GM06990 (cell line): ENCODE results near the gene TSC22D1.

Experiments used
- DNase-seq: peaks from one replicate; pipeline ENCODE4 v3.0.0-alpha.2; 2011; ENCODE audit not compliant: insufficient read length; ENCODE audit errors: extremely low read depth
- H3K27me3 ChIP-seq: replicated peaks from 2 replicates; pipeline ENCODE4 v1.6.0; 2011; ENCODE audit warnings: low read length; ENCODE audit not compliant: control insufficient read depth, insufficient read depth
- H3K36me3 ChIP-seq: 2 replicates; pipeline ENCODE4 v1.5.1; 2011; ENCODE audit warnings: low read length; ENCODE audit not compliant: control insufficient read depth, insufficient read depth
- H3K4me3 ChIP-seq: replicated peaks from 2 replicates; pipeline ENCODE4 v1.5.1; 2011; ENCODE audit warnings: low read depth, mild to moderate bottlenecking, control low read depth, low read length
- CTCF ChIP-seq: IDR thresholded peaks from 2 replicates; pipeline ENCODE4 v1.5.1; 2011; ENCODE audit warnings: low read length, control low read depth, mild to moderate bottlenecking, inconsistent platforms; ENCODE audit not compliant: insufficient read depth, poor library complexity, severe bottlenecking

The TSC22D1 gene

DNA sequence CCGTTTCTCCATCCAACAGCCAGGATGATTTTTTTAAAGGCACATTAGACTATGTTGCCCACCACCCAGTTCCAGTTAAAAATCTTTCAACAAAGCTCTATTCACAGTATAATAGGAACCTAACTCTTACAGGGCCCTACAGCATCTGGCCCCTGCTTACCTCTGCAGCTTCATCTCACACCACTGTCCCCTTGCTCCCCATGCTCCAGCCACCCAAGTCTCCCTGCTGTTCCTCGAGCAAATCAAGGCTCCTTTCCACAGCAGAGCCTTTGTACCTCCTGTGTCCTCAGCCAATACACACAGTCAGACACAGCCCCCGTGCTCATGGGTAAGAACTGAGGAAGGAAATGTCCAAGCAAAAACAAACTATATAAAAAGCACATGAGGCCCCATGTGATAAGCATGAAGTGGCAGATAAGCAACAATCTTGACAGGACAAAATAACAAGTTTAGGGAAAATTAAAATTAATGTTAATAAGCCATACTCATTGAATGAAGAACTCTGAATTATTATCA lies 67.5 kb downstream of the TSC22D1 start:
- no peak for TF ChIP-seq CTCF
- DNase-seq, result no peak

DNA sequence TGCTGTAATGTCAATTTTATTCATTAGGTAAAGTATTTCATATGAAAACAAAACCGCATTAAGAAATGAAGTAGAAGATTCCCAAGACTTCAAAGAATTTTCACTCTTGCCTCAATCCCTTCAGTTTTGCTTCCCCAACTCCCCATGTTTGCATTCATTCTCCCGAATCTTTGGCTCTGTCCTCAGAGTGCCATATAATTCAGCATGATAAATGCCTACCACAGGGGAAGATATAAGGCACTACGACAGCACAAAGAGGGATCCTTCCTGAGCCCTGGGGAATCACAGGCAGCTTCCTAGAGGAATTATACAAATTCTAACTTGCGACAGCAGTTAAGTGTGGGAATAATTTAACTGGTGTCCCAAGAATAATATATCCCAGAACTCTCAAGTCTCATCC lies 68.5 kb downstream of the TSC22D1 start:
- TF ChIP-seq CTCF, result no peak
- no peak for DNase-seq
- no peak overlapping the region for H3K4me3 ChIP-seq
- H3K36me3 ChIP-seq, result no peaks in the 10 kb centered on the region
- no peaks in the 10 kb centered on the region for H3K27me3 ChIP-seq

More for the DNA sequence above, 67.5 kb downstream of the TSC22D1 start:
- H3K36me3 ChIP-seq, result no peaks in the 10 kb centered on the region
- no peak overlapping the region for H3K4me3 ChIP-seq
- H3K27me3 ChIP-seq, result no peaks in the 10 kb centered on the region

GRCh38 chr13:44506719-44507118 lies 69.4 kb downstream of the TSC22D1 start:
- TF ChIP-seq CTCF, result no peak
- Histone ChIP-seq H3K27me3 (no peaks in the 10 kb centered on the region), H3K4me3 (no peak overlapping the region), H3K36me3 (no peaks in the 10 kb centered on the region)
- no peak for DNase-seq

GRCh38 chr13:44506251-44506650 lies 69.9 kb downstream of the TSC22D1 start:
- DNase-seq, result no peak
- H3K36me3 ChIP-seq, result no peaks in the 10 kb centered on the region
- no peak overlapping the region for H3K4me3 ChIP-seq
- no peak for TF ChIP-seq CTCF
- no peaks in the 10 kb centered on the region for H3K27me3 ChIP-seq

GRCh38 chr13:44504116-44504515 lies 72.0 kb downstream of the TSC22D1 start:
- Histone ChIP-seq H3K36me3 (no peaks in the 10 kb centered on the region), H3K27me3 (no peaks in the 10 kb centered on the region), H3K4me3 (no peak overlapping the region)
- TF ChIP-seq CTCF, result no peak
- DNase-seq, result no peak

DNA sequence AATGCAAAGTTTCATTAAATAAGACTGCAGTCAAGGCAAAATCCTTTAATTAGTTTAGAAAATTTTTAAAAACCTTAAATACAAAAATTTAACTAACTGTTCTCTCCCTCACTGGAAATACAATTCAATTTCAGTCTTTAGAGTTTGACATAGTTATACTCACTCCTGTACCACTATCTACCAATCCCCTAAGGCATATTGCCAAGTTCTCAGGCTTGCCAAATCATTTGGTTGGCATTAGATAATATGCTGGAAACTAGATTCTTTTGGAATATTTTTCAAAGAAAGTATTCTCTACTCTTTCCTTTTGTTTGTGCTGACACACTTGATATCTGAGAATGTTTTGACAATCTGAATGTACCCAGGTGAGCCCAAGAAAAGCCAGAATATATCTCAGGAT lies 77.2 kb downstream of the TSC22D1 start:
- H3K36me3 ChIP-seq, result no peaks in the 10 kb centered on the region
- no peak overlapping the region for H3K4me3 ChIP-seq
- DNase-seq, result no peak
- no peaks in the 10 kb centered on the region for H3K27me3 ChIP-seq
- no peak for TF ChIP-seq CTCF
